HG02798 (cell line): ENCODE results near the gene HKDC1.
"Not testable (repeated sequence)": the region's sequence is repeated elsewhere in the genome, so short reads cannot be mapped to it uniquely, and the experiment has no call there.

Experiments used
- ATAC-seq: cut with Tn5 transposase; IDR thresholded peaks from one replicate; pipeline ENCODE4 v1.9.1; 2021; ENCODE audit warnings: mild to moderate bottlenecking; ENCODE audit not compliant: unreplicated experiment, poor library complexity

Gene HKDC1

DNA sequence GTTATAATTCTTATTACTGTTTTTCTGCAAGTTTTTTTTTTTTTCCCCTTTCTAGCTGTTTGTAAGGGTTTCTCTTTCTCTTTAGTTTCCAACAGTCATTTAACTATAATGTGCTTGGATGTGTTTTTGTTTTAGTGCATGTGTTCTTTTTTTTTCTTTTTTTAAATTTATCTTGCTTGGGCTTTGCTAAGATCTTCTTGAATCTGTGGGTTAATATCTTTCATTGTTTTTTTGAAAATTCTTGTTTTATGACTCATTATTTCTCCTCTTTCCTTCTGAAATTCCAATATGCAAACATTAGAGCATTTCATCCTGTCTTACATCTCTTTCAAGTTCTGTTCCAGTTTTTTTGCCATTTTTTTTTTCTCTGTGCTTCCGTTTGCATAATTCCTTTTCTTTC, 52.5 kb downstream of the HKDC1 start:
- no peak for ATAC-seq

DNA sequence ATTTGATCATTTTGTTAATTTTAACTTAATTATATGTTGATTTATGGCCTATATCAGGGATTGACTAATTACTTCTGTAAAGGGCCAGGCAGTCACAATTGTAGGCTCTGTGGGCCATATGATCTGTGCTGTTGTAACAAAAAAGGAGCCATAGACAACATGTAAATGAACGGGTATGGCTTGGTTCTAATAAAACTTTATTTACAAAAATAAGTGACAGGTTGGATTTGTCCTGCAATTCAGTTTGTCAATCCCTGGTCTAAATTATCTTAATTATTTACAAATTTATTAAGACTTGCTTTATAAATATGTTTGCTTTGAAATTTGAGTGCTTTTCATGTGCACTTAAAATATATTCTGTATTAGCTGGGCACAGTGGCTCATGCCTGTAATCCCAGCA, 55.3 kb downstream of the HKDC1 start:
- ATAC-seq: no peak

- no peak for ATAC-seq
Observed at GRCh38 chr10:69276503-69276902, 56.4 kb downstream of the HKDC1 start.

- ATAC-seq: no peak
Observed at GRCh38 chr10:69278446-69278963, 58.4 kb downstream of the HKDC1 start, which contains the start of gene HK1. Gene HK1, plus strand, starts transcription at chr10:69278496.

DNA sequence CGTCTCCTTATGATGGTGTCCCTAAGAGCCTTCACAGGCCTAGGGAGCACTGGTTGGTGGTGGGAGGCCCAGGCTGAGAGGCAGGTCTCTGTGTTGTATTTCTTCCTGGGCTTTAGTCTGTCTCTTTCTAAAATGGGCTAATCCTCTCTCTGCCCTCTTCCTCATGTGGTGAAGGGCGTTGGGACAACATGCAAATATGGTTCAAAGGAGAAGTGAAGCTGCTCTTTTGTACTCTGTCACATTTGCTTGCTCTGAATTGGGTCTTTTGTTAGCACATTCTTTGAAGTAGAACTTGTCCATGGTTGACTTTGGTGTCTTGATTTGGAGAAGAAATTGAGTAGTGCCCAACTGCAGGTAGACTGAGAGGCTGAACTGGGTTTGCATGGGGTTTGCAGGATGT, 59.0 kb downstream of the HKDC1 start:
- ATAC-seq: no peak

DNA sequence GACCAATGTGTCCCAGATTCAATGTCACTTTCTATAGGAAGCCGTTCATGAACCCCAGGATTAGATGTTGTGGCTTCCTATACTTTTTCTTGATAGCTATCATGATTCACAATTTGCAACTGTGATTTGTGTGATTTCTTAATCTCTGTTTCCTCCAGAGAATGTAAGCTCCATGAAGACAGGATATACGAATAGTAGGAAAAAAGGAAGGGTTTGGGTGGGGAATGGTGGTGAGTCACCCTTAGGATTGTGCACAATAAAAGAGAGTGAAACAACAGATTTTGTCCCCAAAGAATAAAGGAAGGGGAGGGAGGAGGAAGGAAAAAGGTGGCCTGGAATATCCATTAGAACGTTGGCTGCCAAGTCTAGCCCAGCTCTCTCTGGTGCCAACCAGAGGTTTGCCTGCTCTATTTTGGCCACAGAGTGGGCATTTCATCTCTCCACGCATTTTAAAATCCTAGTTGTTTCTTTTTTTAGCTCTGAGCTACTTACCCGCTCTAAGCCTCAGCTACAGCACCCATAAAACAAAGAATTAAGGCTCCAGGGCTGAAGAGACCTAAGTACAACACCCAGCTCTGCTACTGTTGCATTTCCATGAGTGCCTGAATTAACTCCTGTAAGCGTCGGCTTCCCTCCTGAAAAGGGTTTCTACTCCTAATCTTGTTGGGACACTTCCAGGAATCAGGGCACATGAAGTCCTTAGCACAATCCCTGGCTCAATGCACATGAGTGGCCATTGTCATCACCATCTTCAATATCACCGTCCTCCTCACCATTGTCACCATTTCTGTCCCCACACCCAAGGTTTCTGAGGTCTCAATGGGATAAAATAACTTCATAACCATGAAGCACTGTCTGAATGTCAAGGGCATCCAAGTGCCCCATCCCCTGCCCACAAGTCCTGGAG, 61.6 kb downstream of the HKDC1 start:
- ATAC-seq: no peak

DNA sequence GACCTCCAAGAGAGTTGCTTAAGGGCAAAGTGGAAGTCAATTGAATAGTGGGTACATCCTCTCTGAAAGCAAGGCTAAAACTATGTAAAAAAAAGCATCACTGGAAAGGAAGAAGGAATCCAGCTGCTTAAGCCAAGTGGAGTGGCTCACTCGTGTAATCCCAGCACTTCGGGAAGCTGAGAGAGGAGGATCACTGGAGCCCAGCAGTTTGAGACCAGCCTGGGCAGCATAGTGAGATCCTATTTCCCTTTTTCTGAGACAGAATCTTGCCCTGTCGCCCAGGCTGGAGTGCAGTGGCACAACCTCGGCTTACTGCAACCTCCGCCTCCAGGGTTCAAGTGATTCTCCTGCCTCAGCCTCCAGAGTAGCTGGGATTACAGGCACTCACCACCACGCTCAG, 64.3 kb downstream of the HKDC1 start:
- ATAC-seq: not testable (repeated sequence)

DNA sequence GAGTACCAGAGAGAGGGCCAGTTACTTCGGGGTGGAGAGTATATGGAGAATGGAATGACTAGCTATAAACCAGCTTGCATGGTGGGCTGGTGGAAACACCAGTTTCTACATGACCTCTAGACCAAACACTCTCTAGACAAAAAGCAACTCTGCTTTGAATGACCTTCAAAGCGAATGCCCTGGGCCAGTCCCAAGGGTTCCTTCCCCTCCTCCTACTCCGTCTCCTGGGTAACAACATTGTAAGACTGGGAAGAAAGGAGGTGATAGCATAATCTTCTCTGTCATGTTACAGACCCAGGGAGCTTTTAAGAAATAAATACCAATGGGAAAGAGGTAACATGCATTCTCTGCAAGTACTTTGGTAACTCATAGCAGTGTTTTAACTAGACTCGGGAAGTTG, 65.6 kb downstream of the HKDC1 start:
- ATAC-seq: no peak

- ATAC-seq: no peak
Observed at GRCh38 chr10:69287181-69287580, 67.0 kb downstream of the HKDC1 start.

DNA sequence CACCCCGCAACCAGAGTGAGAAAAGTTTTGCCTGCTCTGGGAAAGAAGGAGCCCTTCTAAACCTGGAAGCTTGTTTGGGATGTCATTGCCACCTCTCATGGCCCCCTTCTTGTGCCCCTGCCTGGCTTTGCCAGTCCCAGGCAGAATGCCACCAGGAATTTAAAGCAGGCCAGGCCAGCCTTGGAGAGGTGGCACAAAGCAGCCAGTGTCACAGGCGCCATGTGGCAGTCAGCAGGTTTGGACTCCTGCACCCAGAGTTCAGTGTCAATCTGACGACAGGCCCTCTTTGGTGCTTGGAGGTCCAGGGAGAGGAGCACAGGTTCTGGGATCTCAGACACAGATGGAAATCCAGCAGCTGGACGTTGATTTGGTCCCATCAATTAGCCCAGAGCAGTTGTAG, 70.9 kb downstream of the HKDC1 start:
- ATAC-seq: no peak

GRCh38 chr10:69292459-69292858, 72.3 kb downstream of the HKDC1 start:
- ATAC-seq: no peak

DNA sequence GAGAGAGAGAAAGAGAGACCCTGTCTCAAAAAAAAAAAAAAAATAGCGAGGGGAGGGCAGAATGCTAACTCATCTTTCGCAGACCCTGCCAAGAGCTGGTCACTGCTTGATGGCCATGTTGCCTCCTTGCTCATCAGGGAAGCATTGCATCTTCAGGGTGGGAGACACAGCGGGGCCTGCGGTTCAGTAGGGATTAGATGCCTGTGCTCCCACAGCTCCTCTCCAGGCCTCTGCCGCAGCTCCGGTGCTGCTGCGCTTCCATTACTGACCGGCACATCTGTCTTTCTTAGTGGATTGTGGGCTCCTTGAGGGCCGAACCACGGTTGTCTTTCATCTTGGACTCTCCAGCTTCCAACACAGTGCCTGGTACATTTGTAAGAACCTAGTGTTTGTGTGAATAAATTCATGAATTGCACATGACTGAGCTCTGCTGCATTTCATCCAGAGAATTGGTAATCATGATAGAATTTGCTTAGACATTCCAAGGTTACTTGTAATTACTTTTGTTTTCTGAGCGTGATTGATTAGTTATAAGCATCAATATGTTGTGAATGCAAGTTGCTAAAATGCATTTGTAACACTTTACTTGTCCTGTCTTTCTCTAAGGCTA, 75.0 kb downstream of the HKDC1 start:
- no peak for ATAC-seq

DNA sequence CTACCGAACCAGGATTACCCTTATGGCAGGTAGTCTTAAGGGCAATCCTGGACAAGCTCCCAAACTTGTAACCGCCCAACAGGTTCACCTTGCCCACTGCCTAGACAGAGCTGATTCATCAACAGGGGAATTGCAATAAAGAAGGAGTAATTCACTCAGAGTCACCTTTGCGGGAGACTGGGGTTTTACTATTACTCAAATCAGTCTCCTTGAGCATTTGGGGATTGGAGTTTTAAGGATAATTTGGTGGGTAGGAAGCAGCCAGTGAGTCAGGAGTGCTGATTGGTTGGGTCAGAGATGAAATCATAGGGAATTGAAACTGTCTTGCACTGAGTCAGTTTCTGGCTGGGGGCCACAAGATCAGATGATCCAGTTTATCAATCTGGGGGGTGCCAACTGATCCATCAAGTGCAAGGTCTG, 83.5 kb downstream of the HKDC1 start:
- ATAC-seq: no peak

- ATAC-seq: no peak
Observed at GRCh38 chr10:69306421-69306820, 86.3 kb downstream of the HKDC1 start.

GRCh38 chr10:69307434-69307833, 87.3 kb downstream of the HKDC1 start:
- ATAC-seq: no peak

DNA sequence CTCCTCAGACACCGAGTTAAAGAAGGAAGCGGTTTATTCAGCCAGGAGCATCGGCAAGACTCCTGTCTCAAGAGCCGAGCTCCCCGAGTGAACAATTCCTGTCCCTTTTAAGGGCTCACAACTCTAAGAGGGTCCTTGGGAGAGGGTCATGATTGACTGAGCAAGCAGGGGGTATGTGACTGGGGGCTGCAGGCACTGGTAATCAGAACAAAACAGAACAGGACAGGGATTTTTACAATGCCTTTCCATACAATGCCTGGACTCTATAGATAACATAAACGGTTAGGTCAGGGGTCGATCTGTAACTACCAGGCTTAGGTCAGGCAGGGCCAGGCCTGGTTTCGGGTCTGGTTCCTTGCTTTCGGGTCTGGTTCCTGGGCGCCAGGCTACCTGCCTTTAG, 88.2 kb downstream of the HKDC1 start:
- ATAC-seq: not testable (repeated sequence)

DNA sequence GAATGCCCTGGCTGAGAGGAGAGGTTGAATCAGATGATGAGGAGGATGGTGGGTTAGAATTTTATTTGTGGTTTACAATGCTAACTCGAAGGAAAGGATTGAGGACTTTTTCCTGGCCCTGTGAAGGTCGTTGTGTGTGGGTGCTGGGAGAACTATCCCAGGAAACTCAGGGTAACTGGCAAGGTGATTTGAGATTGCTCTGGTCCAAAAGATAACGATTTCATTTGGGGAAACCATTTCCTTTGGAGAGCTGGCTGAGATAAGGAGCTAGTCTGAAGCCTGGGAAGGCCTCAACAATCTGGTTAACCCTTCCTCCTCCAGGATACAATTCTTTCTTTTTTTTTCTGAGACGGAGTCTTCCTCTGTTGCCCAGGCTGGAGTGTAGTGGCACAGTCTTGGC, 91.2 kb downstream of the HKDC1 start:
- ATAC-seq: no peak

GRCh38 chr10:69312528-69312927, 92.4 kb downstream of the HKDC1 start:
- no peak for ATAC-seq

DNA sequence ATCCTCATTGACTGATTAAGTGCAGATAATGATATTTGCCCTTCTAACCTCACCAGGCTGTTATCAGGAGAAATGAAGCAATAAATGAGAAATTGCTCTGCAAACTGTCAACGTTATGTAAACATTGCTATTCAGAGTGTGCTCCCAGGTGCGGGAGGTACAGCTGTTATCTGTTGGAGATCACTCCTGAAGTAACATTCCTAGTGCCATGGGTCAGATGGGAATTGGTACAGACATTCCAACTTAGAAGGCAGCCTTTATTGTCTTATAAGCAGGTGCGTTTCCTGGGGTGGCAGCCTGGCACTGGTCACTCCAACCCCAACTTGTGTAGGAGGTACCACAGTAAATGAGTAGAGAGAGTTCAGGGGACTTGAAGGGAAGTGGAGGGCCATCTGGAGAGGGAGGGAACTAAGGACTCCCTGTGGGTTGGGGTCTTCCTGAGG, 95.0 kb downstream of the HKDC1 start:
- ATAC-seq: no peak

DNA sequence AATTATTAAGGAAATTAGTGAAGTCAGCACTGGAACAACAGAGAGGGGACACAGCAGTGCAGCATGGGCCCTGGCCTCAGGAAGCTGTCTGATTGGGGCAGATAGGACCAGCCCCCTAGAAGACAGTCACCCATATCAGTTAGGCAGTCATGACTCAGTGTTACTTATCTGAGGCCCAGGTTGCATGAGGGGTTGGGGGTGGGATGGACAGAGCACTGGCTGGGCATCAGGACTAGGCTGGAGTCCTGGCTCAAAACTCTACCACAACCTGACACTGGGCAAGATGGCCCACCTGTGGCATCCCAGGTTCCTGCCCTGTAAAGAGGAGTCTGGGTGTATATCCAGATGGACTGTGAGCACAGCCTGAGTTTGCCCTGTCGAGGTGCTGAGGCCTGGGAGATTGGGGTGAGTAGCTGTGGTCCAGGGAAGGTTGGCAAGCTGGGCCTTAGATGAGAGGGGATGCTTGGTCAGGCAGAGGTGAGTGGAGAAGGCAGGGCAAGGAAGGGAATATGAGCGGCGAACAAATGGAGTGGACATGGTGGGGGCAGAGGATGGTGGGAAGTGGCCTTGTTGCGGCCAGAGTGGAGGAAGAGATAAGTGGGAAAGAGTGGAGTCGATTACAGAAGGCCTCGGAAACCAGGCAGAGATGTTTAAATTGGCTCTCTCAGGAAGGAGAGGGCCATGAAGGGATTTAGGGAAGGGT, 95.6 kb downstream of the HKDC1 start:
- no peak for ATAC-seq
